NCI-H226 (cell line): Measurements from ENCODE around the gene KRT8.
A peak's percentile ranks its signal among the peaks of the same experiment; 100 is the strongest.

Source experiments
- DNase-seq: peaks from one replicate; pipeline ENCODE4 v3.0.0-alpha.2; 2015

The KRT8 gene

GRCh38 chr12:52904509-52905300 lies at the start of gene KRT8:
TSS of gene KRT8 (minus strand) at chr12:52905076. CDS start at chr12:52904981, 95 bp downstream.
- DNase-seq: peak; percentile 99

- DNase-seq: peak; percentile 50
Observed at GRCh38 chr12:52953181-52953841, 48.4 kb upstream of the KRT8 start.

GRCh38 chr12:52952076-52952801 lies 47.4 kb upstream of the KRT8 start:
- peak; percentile 37 for DNase-seq

- no peak for DNase-seq
Observed at GRCh38 chr12:52951640-52952039, 46.8 kb upstream of the KRT8 start.

- DNase-seq: no peak
Observed at GRCh38 chr12:52951126-52951525, 46.2 kb upstream of the KRT8 start.

GRCh38 chr12:52950553-52950952 lies 45.7 kb upstream of the KRT8 start:
- no peak for DNase-seq

- DNase-seq: peak; percentile 92
Observed at GRCh38 chr12:52949413-52950331, 44.8 kb upstream of the KRT8 start.

GRCh38 chr12:52947738-52948423 lies 43.0 kb upstream of the KRT8 start:
- DNase-seq: no peak

GRCh38 chr12:52946797-52947547 lies 42.1 kb upstream of the KRT8 start:
- DNase-seq: peak; percentile 17

- peak; percentile 43 for DNase-seq
Observed at GRCh38 chr12:52946334-52946733, 41.5 kb upstream of the KRT8 start.

GRCh38 chr12:52945389-52946232 lies 40.7 kb upstream of the KRT8 start:
- peak; percentile 100 for DNase-seq

- DNase-seq: peak; percentile 77
Observed at GRCh38 chr12:52944683-52945388, 40.0 kb upstream of the KRT8 start.

GRCh38 chr12:52942901-52943181 lies 38.0 kb upstream of the KRT8 start:
- no peak for DNase-seq

- no peak for DNase-seq
Observed at GRCh38 chr12:52942066-52942900, 37.4 kb upstream of the KRT8 start.

- DNase-seq: no peak
Observed at GRCh38 chr12:52929538-52929937, 24.7 kb upstream of the KRT8 start.

GRCh38 chr12:52927964-52928363 lies 23.1 kb upstream of the KRT8 start:
- DNase-seq: no peak

GRCh38 chr12:52926596-52927234 lies 21.8 kb upstream of the KRT8 start:
- DNase-seq: peak; percentile 89
